DOHH2 (cell line): Measurements from ENCODE around the gene SALL2.

Source experiments
- H3F3A ChIP-seq: fragments of 200-600 bp; sonication (generic), shearing (Covaris generic); 2 replicates; pipeline ENCODE4 v1.6.0; 2016; ENCODE audit warnings: antibody characterized with exemption, mild to moderate bottlenecking; ENCODE audit not compliant: control insufficient read depth, insufficient read depth
- H3K27ac ChIP-seq: fragments of 200-600 bp; sonication (generic); 2 replicates; pipeline ENCODE4 v1.5.1; 2014; ENCODE audit warnings: low read depth, mild to moderate bottlenecking, low read length, moderate library complexity
- H3K27me3 ChIP-seq: fragments of 200-600 bp; sonication (generic); 2 replicates; pipeline ENCODE4 v1.6.1; 2014; ENCODE audit warnings: mild to moderate bottlenecking, low read length, mixed read lengths; ENCODE audit not compliant: control insufficient read depth
- H3K36me3 ChIP-seq: fragments of 200-600 bp; sonication (generic); 2 replicates; pipeline ENCODE4 v1.6.1; 2014; ENCODE audit warnings: mild to moderate bottlenecking, low read length, moderate library complexity, mixed read lengths; ENCODE audit not compliant: control insufficient read depth
- H3K4me1 ChIP-seq: fragments of 200-600 bp; sonication (generic); 2 replicates; pipeline ENCODE4 v1.6.1; 2014; ENCODE audit warnings: mild to moderate bottlenecking, low read length, mixed read lengths; ENCODE audit not compliant: control insufficient read depth
- H3K4me2 ChIP-seq: fragments of 200-600 bp; sonication (generic); 2 replicates; pipeline ENCODE4 v1.6.0; 2014; ENCODE audit warnings: mild to moderate bottlenecking, low read length, moderate library complexity
- H3K4me3 ChIP-seq: fragments of 200-600 bp; sonication (generic); 2 replicates; pipeline ENCODE4 v1.5.1; 2014; ENCODE audit warnings: mild to moderate bottlenecking, low read length, mixed read lengths
- H3K79me2 ChIP-seq: fragments of 200-600 bp; sonication (generic); 2 replicates; pipeline ENCODE4 v1.6.1; 2014; ENCODE audit warnings: mild to moderate bottlenecking, low read length, mixed read lengths; ENCODE audit not compliant: control insufficient read depth
- H3K9me2 ChIP-seq: fragments of 200-600 bp; sonication (generic); replicated peaks from 2 replicates; pipeline ENCODE4 v1.6.1; 2014; ENCODE audit warnings: mild to moderate bottlenecking, low read length, mixed read lengths; ENCODE audit not compliant: control insufficient read depth
- H3K9me3 ChIP-seq: fragments of 200-600 bp; sonication (generic); 2 replicates; pipeline ENCODE4 v1.6.1; 2014; ENCODE audit warnings: antibody characterized with exemption, low read length, mixed read lengths; ENCODE audit not compliant: control insufficient read depth, insufficient read depth
- H4K20me1 ChIP-seq: fragments of 200-600 bp; sonication (generic); 2 replicates; pipeline ENCODE4 v1.6.0; 2014; ENCODE audit warnings: low read depth, mild to moderate bottlenecking, antibody characterized with exemption, low read length, moderate library complexity; ENCODE audit not compliant: control insufficient read depth, insufficient read depth
- EZH2phosphoT487 ChIP-seq: fragments of 200-600 bp; sonication (generic); IDR thresholded peaks from 2 replicates; pipeline ENCODE4 v1.6.1; 2017; ENCODE audit warnings: borderline replicate concordance, mild to moderate bottlenecking, antibody characterized with exemption, low read length, moderate library complexity, mixed read lengths
- TF ChIP-seq, protein P1 (sequence below): fragments of 200-600 bp; sonication (generic); IDR thresholded peaks from one replicate; pipeline ENCODE4 v1.5.1; 2014; ENCODE audit warnings: antibody characterized with exemption, mild to moderate bottlenecking, low read depth, low read length; ENCODE audit not compliant: poor library complexity, severe bottlenecking

SALL2 gene

DNA sequence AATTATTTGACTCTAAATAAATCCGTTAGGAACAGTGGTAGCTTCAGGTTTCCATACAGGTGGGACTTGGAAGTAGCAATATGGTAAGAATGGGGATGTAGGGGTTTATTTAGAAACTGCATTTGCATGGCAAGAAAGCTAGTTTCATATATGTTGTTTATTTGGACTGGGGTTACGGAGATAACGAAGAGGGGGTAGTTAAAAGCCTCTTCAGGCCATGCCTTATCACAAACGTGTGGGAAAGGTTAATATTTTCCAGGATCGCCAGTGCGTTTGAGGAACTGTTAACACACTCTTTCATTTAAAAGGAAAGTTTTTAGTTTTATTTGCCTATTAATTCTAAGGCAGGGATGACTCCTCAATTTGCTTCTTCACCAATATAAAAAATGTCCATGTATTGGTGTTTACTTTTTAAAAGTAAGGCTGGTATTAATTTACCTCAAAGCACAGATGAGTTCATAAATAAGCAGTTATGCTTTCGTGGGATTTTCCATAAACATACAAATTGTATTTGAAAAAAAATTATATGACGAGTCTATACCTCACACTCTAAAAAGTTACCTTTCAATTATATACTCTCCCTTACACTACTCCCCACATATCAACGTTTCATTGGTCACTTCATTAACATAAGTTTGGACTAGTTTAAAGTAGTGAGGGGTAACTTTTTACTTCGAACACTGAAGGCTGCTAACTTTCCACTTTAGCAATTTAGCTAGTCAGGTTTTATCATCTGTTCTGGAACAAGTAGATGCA is 50.2 kb downstream of the SALL2 start:
- no peak for TF ChIP-seq EZH2phosphoT487
- TF ChIP-seq, protein P1, sequence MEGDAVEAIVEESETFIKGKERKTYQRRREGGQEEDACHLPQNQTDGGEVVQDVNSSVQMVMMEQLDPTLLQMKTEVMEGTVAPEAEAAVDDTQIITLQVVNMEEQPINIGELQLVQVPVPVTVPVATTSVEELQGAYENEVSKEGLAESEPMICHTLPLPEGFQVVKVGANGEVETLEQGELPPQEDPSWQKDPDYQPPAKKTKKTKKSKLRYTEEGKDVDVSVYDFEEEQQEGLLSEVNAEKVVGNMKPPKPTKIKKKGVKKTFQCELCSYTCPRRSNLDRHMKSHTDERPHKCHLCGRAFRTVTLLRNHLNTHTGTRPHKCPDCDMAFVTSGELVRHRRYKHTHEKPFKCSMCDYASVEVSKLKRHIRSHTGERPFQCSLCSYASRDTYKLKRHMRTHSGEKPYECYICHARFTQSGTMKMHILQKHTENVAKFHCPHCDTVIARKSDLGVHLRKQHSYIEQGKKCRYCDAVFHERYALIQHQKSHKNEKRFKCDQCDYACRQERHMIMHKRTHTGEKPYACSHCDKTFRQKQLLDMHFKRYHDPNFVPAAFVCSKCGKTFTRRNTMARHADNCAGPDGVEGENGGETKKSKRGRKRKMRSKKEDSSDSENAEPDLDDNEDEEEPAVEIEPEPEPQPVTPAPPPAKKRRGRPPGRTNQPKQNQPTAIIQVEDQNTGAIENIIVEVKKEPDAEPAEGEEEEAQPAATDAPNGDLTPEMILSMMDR = no peak
- peak overlapping the region; percentile 63 for H3K27ac ChIP-seq
- no peaks in the 10 kb centered on the region for H3K27me3 ChIP-seq
- no peaks in the 10 kb centered on the region for H3K9me3 ChIP-seq
- H3K4me1 ChIP-seq = peaks cover 15% of the 10 kb centered on the region
- peak overlapping the region; percentile 79 for H3K4me2 ChIP-seq
- no peaks in the 10 kb centered on the region for H4K20me1 ChIP-seq
- H3F3A ChIP-seq = peaks cover 3% of the 10 kb centered on the region; the same call in 1 of the 2 replicates
- peaks cover 45% of the 10 kb centered on the region for H3K79me2 ChIP-seq
- peak overlapping the region; percentile 97 for H3K4me3 ChIP-seq
- no peaks in the 10 kb centered on the region for H3K9me2 ChIP-seq
- peaks cover 18% of the 10 kb centered on the region for H3K36me3 ChIP-seq
